Liver (tissue), 3 donors: ENCODE measurements around the gene PDGFD.

Source experiments
- GABPA ChIP-seq, 2 donors: IDR thresholded peaks in 1 of 2; conservative IDR thresholded peaks in 1 of 2; 2 replicates each; pipeline ENCODE4 v1.6.1; 2016; ENCODE audit warnings: antibody characterized with exemption in 2 of 2, mild to moderate bottlenecking in 1 of 2, moderate library complexity in 1 of 2
- SP1 ChIP-seq: IDR thresholded peaks from 2 replicates; pipeline ENCODE4 v1.6.1; 2018; ENCODE audit warnings: antibody characterized with exemption, mild to moderate bottlenecking
- TAF1 ChIP-seq: conservative IDR thresholded peaks from 2 replicates; pipeline ENCODE4 v1.6.1; 2016; ENCODE audit warnings: antibody characterized with exemption, mild to moderate bottlenecking
- YY1 ChIP-seq: IDR thresholded peaks from 2 replicates; pipeline ENCODE4 v1.6.1; 2016; ENCODE audit warnings: antibody characterized with exemption, mild to moderate bottlenecking
- TF ChIP-seq, protein P1 (sequence below): fragments of 150-350 bp; IDR thresholded peaks from 2 replicates; pipeline ENCODE4 v1.5.1; 2017; ENCODE audit warnings: improper control_type of control experiment, low read depth, low read length; ENCODE audit not compliant: missing input control
- TF ChIP-seq, protein P2 (sequence below): IDR thresholded peaks from 2 replicates; pipeline ENCODE4 v1.6.1; 2016; ENCODE audit warnings: antibody characterized with exemption
- TF ChIP-seq, protein P3 (sequence below): IDR thresholded peaks from 2 replicates; pipeline ENCODE4 v1.6.1; 2016; ENCODE audit warnings: antibody characterized with exemption, mild to moderate bottlenecking
- TF ChIP-seq, protein P4 (sequence below): IDR thresholded peaks from 2 replicates; pipeline ENCODE4 v1.6.1; 2016; ENCODE audit warnings: antibody characterized with exemption
- TF ChIP-seq, protein P5 (sequence below): IDR thresholded peaks from 2 replicates; pipeline ENCODE4 v1.6.1; 2016; ENCODE audit warnings: antibody characterized with exemption
- donor health status: healthy.
- donor health status: healthy.

DNA sequence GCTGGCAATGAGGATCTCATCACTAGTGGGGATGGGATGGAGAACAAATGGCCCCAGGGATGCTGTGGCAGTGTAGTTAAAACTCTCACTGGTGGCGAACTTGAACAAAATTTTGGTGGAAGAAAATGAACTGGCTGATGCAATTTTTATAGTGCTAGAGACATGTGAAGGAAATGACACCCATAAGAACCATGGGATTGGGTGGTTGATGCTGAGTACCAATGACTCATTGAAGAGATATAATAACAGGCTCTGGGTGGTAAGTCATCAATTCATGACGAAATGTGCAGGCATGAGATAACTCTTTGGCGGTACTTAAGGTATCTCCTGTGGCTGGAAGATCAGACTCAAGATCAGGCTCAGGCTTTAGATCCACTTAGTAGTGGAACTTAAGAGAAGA lies 300.4 kb downstream of the PDGFD start:
- TF ChIP-seq, protein P1, sequence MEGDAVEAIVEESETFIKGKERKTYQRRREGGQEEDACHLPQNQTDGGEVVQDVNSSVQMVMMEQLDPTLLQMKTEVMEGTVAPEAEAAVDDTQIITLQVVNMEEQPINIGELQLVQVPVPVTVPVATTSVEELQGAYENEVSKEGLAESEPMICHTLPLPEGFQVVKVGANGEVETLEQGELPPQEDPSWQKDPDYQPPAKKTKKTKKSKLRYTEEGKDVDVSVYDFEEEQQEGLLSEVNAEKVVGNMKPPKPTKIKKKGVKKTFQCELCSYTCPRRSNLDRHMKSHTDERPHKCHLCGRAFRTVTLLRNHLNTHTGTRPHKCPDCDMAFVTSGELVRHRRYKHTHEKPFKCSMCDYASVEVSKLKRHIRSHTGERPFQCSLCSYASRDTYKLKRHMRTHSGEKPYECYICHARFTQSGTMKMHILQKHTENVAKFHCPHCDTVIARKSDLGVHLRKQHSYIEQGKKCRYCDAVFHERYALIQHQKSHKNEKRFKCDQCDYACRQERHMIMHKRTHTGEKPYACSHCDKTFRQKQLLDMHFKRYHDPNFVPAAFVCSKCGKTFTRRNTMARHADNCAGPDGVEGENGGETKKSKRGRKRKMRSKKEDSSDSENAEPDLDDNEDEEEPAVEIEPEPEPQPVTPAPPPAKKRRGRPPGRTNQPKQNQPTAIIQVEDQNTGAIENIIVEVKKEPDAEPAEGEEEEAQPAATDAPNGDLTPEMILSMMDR, result no peak
- TF ChIP-seq, protein P2, sequence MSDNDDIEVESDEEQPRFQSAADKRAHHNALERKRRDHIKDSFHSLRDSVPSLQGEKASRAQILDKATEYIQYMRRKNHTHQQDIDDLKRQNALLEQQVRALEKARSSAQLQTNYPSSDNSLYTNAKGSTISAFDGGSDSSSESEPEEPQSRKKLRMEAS, result no peak
- TF ChIP-seq, protein P3, sequence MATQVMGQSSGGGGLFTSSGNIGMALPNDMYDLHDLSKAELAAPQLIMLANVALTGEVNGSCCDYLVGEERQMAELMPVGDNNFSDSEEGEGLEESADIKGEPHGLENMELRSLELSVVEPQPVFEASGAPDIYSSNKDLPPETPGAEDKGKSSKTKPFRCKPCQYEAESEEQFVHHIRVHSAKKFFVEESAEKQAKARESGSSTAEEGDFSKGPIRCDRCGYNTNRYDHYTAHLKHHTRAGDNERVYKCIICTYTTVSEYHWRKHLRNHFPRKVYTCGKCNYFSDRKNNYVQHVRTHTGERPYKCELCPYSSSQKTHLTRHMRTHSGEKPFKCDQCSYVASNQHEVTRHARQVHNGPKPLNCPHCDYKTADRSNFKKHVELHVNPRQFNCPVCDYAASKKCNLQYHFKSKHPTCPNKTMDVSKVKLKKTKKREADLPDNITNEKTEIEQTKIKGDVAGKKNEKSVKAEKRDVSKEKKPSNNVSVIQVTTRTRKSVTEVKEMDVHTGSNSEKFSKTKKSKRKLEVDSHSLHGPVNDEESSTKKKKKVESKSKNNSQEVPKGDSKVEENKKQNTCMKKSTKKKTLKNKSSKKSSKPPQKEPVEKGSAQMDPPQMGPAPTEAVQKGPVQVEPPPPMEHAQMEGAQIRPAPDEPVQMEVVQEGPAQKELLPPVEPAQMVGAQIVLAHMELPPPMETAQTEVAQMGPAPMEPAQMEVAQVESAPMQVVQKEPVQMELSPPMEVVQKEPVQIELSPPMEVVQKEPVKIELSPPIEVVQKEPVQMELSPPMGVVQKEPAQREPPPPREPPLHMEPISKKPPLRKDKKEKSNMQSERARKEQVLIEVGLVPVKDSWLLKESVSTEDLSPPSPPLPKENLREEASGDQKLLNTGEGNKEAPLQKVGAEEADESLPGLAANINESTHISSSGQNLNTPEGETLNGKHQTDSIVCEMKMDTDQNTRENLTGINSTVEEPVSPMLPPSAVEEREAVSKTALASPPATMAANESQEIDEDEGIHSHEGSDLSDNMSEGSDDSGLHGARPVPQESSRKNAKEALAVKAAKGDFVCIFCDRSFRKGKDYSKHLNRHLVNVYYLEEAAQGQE, result no peak
- TF ChIP-seq, protein P4, sequence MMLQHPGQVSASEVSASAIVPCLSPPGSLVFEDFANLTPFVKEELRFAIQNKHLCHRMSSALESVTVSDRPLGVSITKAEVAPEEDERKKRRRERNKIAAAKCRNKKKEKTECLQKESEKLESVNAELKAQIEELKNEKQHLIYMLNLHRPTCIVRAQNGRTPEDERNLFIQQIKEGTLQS, result no peak
- TF ChIP-seq, protein P5, sequence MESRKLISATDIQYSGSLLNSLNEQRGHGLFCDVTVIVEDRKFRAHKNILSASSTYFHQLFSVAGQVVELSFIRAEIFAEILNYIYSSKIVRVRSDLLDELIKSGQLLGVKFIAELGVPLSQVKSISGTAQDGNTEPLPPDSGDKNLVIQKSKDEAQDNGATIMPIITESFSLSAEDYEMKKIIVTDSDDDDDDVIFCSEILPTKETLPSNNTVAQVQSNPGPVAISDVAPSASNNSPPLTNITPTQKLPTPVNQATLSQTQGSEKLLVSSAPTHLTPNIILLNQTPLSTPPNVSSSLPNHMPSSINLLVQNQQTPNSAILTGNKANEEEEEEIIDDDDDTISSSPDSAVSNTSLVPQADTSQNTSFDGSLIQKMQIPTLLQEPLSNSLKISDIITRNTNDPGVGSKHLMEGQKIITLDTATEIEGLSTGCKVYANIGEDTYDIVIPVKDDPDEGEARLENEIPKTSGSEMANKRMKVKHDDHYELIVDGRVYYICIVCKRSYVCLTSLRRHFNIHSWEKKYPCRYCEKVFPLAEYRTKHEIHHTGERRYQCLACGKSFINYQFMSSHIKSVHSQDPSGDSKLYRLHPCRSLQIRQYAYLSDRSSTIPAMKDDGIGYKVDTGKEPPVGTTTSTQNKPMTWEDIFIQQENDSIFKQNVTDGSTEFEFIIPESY, result no peak
- no peak for TF ChIP-seq SP1
- TF ChIP-seq YY1, result no peak
- TF ChIP-seq GABPA (IDR thresholded peaks at IDR 0.05 in 1 of 2, conservative IDR thresholded peaks at IDR 0.05 in 1 of 2), result no peak
- TF ChIP-seq TAF1, result no peak
